Duodenal mucosa (tissue), 2 donors: ENCODE results near the gene FALEC.

ENCODE experiments used
- H3K27ac ChIP-seq: one replicate; pipeline ENCODE4 v1.7.0; 2013; ENCODE audit warnings: low read depth, low read length
- H3K27me3 ChIP-seq, 2 donors: one replicate each; pipeline ENCODE4 v1.7.0; 2013; ENCODE audit warnings: low read length in 2 of 2, control low read depth in 1 of 2; ENCODE audit not compliant: insufficient read depth in 2 of 2, control insufficient read depth in 1 of 2
- H3K36me3 ChIP-seq, 2 donors: one replicate each; pipeline ENCODE4 v1.7.0; 2013; ENCODE audit warnings: low read length in 2 of 2, control low read depth in 1 of 2; ENCODE audit not compliant: insufficient read depth in 2 of 2, control insufficient read depth in 1 of 2
- H3K4me1 ChIP-seq, 2 donors: one replicate each; pipeline ENCODE4 v1.7.0; 2013; ENCODE audit warnings: low read length in 2 of 2, control low read depth in 1 of 2; ENCODE audit not compliant: insufficient read depth in 2 of 2, control insufficient read depth in 1 of 2
- H3K4me3 ChIP-seq, 2 donors: one replicate each; pipeline ENCODE4 v1.7.0; 2013; ENCODE audit warnings: low read length in 2 of 2, low read depth in 1 of 2
- H3K9ac ChIP-seq, 2 donors: one replicate each; pipeline ENCODE4 v1.7.0; 2013; ENCODE audit warnings: low read length in 2 of 2, low read depth in 1 of 2
- H3K9me3 ChIP-seq, 2 donors: one replicate each; pipeline ENCODE4 v1.7.0; 2013; ENCODE audit warnings: low read length in 2 of 2, control low read depth in 1 of 2; ENCODE audit not compliant: control insufficient read depth in 1 of 2

The FALEC gene

DNA sequence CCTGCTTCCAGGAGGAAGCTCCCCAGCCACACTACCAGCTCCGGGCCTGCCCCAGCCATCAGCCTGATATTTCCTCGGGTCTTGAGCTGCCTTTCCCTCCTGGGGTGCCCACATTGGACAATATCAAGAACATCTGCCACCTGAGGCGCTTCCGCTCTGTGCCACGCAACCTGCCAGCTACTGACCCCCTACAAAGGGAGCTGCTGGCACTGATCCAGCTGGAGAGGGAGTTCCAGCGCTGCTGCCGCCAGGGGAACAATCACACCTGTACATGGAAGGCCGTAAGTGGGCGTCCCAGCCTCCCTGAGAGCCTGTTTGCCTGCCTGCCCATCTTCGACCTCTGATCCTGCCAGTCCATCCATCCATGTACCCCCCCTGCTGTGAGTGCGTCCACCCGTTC is 4.0 kb upstream of the FALEC start:
- Histone ChIP-seq H3K9me3 (no peaks in the 10 kb centered on the region), H3K9ac (no peak overlapping the region), H3K4me3 (no peak overlapping the region), H3K27me3 (no peaks in the 10 kb centered on the region), H3K36me3 (peaks cover 0 to 9% of the 10 kb centered on the region in 2 donors), H3K27ac (no peak overlapping the region), H3K4me1 (peaks cover 3 to 22% of the 10 kb centered on the region in 2 donors)

- no peaks in the 10 kb centered on the region for H3K9me3 ChIP-seq
- no peak overlapping the region for H3K27ac ChIP-seq
- H3K4me1 ChIP-seq: peaks cover 3 to 25% of the 10 kb centered on the region in 2 donors
- H3K27me3 ChIP-seq: no peaks in the 10 kb centered on the region
- H3K9ac ChIP-seq: no peak overlapping the region
- H3K4me3 ChIP-seq: no peak overlapping the region
- peaks cover 0 to 4% of the 10 kb centered on the region in 2 donors for H3K36me3 ChIP-seq
These were observed 3.4 kb upstream of the FALEC start for GRCh38 chr1:150511985-150512660.

DNA sequence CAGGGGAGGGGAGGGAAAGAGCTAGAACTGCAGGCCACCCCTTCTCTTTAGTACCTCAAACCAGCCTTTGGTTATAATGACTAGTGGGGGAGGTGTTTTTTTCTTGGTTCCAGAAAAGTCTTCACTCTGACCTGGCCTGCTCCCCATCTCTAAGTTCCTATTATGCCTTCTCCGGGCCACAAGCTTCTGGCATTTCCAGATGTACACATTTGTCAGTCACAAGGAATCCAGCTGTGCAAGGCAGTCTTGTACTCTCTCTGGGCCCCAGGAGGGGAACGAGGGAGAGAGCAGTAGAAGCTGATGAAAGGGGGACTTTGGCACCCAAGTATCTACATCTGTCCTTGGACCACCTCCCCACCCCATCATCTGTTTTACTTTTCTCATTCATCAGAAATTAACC is 2.7 kb upstream of the FALEC start:
- Histone ChIP-seq H3K4me3 (no peak overlapping the region), H3K9me3 (no peaks in the 10 kb centered on the region), H3K36me3 (peaks cover 0 to 4% of the 10 kb centered on the region in 2 donors), H3K27ac (no peak overlapping the region), H3K27me3 (no peaks in the 10 kb centered on the region), H3K9ac (no peak overlapping the region), H3K4me1 (peaks cover 3 to 21% of the 10 kb centered on the region in 2 donors)

GRCh38 chr1:150513351-150513791 is 2.2 kb upstream of the FALEC start:
- H3K4me3 ChIP-seq: no peak overlapping the region
- H3K27me3 ChIP-seq: no peaks in the 10 kb centered on the region
- H3K9me3 ChIP-seq: no peaks in the 10 kb centered on the region
- H3K4me1 ChIP-seq: peaks cover 3 to 17% of the 10 kb centered on the region in 2 donors
- no peak overlapping the region for H3K9ac ChIP-seq
- H3K27ac ChIP-seq: no peak overlapping the region
- H3K36me3 ChIP-seq: peaks cover 0 to 4% of the 10 kb centered on the region in 2 donors

- no peaks in the 10 kb centered on the region for H3K27me3 ChIP-seq
- H3K4me3 ChIP-seq: no peak overlapping the region
- H3K27ac ChIP-seq: no peak overlapping the region
- no peaks in the 10 kb centered on the region for H3K9me3 ChIP-seq
- no peak overlapping the region for H3K9ac ChIP-seq
- H3K36me3 ChIP-seq: peaks cover 0 to 4% of the 10 kb centered on the region in 2 donors
- peaks cover 3 to 17% of the 10 kb centered on the region in 2 donors for H3K4me1 ChIP-seq
These were observed 1.3 kb upstream of the FALEC start for GRCh38 chr1:150514260-150514659.

GRCh38 chr1:150514913-150515327 is 632 bp upstream of the FALEC start:
- H3K9me3 ChIP-seq: no peaks in the 10 kb centered on the region
- H3K27me3 ChIP-seq: no peaks in the 10 kb centered on the region
- H3K36me3 ChIP-seq: peaks cover 0 to 4% of the 10 kb centered on the region in 2 donors
- peak overlapping the region; percentile 84 to 95 for H3K4me3 ChIP-seq
- peaks cover 3 to 17% of the 10 kb centered on the region in 2 donors for H3K4me1 ChIP-seq
- peak overlapping the region; percentile 79 to 84 for H3K9ac ChIP-seq
- H3K27ac ChIP-seq: peak overlapping the region; percentile 67

DNA sequence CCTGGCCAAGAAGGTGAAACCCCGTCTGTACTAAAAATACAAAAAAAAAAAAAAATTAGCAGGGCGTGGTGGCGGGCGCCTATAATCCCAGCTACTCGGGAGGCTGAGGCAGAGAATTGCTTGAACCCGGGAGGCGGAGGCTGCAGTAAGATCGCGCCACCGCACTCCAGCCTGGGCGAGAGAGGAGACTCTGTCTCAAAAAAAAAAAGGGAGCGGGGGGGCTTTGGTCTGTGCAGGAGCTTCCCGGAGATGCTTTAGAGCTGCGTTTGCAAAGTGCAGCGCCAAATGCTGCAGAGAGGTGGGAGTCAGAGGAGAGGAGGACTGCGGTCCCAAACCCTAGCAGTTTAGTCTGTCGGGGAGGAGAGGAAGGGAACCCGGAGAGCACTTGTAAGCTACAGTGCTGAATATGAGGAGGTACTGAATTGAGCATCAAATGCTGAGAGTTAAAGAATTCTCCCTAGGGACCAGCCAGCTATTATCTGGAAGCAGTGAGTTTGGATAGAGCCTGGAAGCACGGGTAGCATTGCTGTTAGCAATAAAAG is 569 bp downstream of the FALEC start:
- peak overlapping the region; percentile 69 to 84 for H3K9ac ChIP-seq
- H3K9me3 ChIP-seq: no peaks in the 10 kb centered on the region
- peak overlapping the region; percentile 84 to 95 for H3K4me3 ChIP-seq
- H3K27me3 ChIP-seq: no peaks in the 10 kb centered on the region
- no peak overlapping the region for H3K27ac ChIP-seq
- peaks cover 0 to 4% of the 10 kb centered on the region in 2 donors for H3K36me3 ChIP-seq
- peaks cover 3 to 17% of the 10 kb centered on the region in 2 donors for H3K4me1 ChIP-seq

GRCh38 chr1:150516616-150517015 is 1.1 kb downstream of the FALEC start:
- H3K27ac ChIP-seq: no peak overlapping the region
- peaks cover 3 to 17% of the 10 kb centered on the region in 2 donors for H3K4me1 ChIP-seq
- peaks cover 0 to 3% of the 10 kb centered on the region in 2 donors for H3K36me3 ChIP-seq
- H3K27me3 ChIP-seq: no peaks in the 10 kb centered on the region
- peak overlapping the region; percentile 84 to 95 for H3K4me3 ChIP-seq
- H3K9me3 ChIP-seq: no peaks in the 10 kb centered on the region
- peak overlapping the region in 1 of 2 donors; percentile 64 for H3K9ac ChIP-seq

- Histone ChIP-seq H3K9ac (no peak overlapping the region), H3K27me3 (no peaks in the 10 kb centered on the region), H3K4me1 (peaks cover 1 to 4% of the 10 kb centered on the region in 2 donors), H3K36me3 (no peaks in the 10 kb centered on the region), H3K27ac (no peak overlapping the region), H3K4me3 (no peak overlapping the region), H3K9me3 (no peaks in the 10 kb centered on the region)
These were observed 5.8 kb downstream of the FALEC start for GRCh38 chr1:150521196-150521968.

DNA sequence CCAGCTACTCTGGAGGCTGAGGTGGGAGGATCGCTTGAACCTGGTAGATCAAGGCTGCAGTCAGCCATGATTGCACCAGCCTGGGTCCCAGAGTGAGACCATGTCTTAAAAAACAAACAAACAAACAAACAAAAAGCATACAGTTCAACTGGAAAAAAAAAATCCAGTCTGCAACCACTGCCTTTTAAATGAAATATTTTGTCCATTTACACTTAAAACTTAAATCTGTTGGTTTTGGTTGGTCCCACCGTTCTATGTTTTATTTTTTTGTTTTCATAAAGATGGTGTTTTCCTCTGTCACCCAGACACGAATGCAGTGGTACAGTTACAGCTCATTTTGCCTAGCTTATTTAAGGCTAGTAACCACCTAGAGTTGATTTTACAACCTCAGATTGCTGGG is 9.8 kb downstream of the FALEC start:
- Histone ChIP-seq H3K4me1 (peaks cover 7 to 9% of the 10 kb centered on the region in 2 donors), H3K27me3 (no peaks in the 10 kb centered on the region), H3K9ac (no peak overlapping the region), H3K27ac (no peak overlapping the region), H3K36me3 (no peaks in the 10 kb centered on the region), H3K9me3 (no peaks in the 10 kb centered on the region), H3K4me3 (no peak overlapping the region)
